ENCODE data around the gene BLOC1S6. TPM values are rescaled to one million over a fixed set of nuclear protein-coding genes. Genes with fewer than 3 reads are reported as not detected.

The BLOC1S6 gene
- total RNA-seq, 4 donors from 2014 or later = 35.0 to 576 (median 85.4) TPM

GRCh38 chr15:45640616-45641015 is 53.4 kb downstream of the BLOC1S6 start:
- H3K4me1 ChIP-seq = peaks cover 0 to 5% of the 10 kb centered on the region in 2 donors
- H3K27ac ChIP-seq = peak overlapping the region; percentile 43 to 54
- no peak overlapping the region for H3K4me3 ChIP-seq
- no peaks in the 10 kb centered on the region for H3K9me3 ChIP-seq
- intact Hi-C loops (cut with DNase I; ENCODE audit: low total_unique reads) = no loop called here
- no peak for DNase-seq
- TF ChIP-seq POLR2A (IDR thresholded peaks at IDR 0.05) (no peak), CTCF (IDR thresholded peaks at IDR 0.05) (no peak)
- no peaks in the 10 kb centered on the region for H3K27me3 ChIP-seq
- H3K36me3 ChIP-seq = no peaks in the 10 kb centered on the region

- peaks cover 5 to 6% of the 10 kb centered on the region in 2 donors for H3K4me1 ChIP-seq
- peak overlapping the region; percentile 46 to 54 for H3K27ac ChIP-seq
- peak; percentile 33 to 59 for DNase-seq
- no peak overlapping the region for H3K4me3 ChIP-seq
- intact Hi-C loops (cut with DNase I; ENCODE audit: low total_unique reads) = no loop called here
- H3K36me3 ChIP-seq = no peaks in the 10 kb centered on the region
- TF ChIP-seq POLR2A (IDR thresholded peaks at IDR 0.05) (no peak), CTCF (IDR thresholded peaks at IDR 0.05) (peak in 1 of 4 experiments; percentile 4)
- H3K27me3 ChIP-seq = no peaks in the 10 kb centered on the region
- no peaks in the 10 kb centered on the region for H3K9me3 ChIP-seq
Measured at GRCh38 chr15:45641374-45641781, 54.2 kb downstream of the BLOC1S6 start.

- peak in 1 of 2 donors; percentile 31 for DNase-seq
- Histone ChIP-seq H3K36me3 (no peaks in the 10 kb centered on the region), H3K4me1 (peaks cover 5 to 6% of the 10 kb centered on the region in 2 donors), H3K27me3 (no peaks in the 10 kb centered on the region), H3K27ac (peak overlapping the region; percentile 46 to 54), H3K4me3 (no peak overlapping the region), H3K9me3 (no peaks in the 10 kb centered on the region)
- intact Hi-C loops (cut with DNase I; ENCODE audit: low total_unique reads) = no loop called here
- TF ChIP-seq CTCF (IDR thresholded peaks at IDR 0.05) (no peak), POLR2A (IDR thresholded peaks at IDR 0.05) (no peak)
Measured at GRCh38 chr15:45641999-45642932, 55.1 kb downstream of the BLOC1S6 start.

GRCh38 chr15:45644437-45644836 is 57.3 kb downstream of the BLOC1S6 start:
- no peak for DNase-seq
- Histone ChIP-seq H3K27ac (no peak overlapping the region), H3K4me1 (peaks cover 5 to 6% of the 10 kb centered on the region in 2 donors), H3K4me3 (no peak overlapping the region), H3K9me3 (no peaks in the 10 kb centered on the region), H3K36me3 (no peaks in the 10 kb centered on the region), H3K27me3 (no peaks in the 10 kb centered on the region)
- intact Hi-C loops (cut with DNase I; ENCODE audit: low total_unique reads) = no loop called here
- TF ChIP-seq CTCF (IDR thresholded peaks at IDR 0.05) (no peak), POLR2A (IDR thresholded peaks at IDR 0.05) (no peak)

Data from uterus (tissue), 4 donors.